CMK (cell line): ENCODE measurements around the gene BFSP1.

Experiments
- DNase-seq: peaks from one replicate; pipeline ENCODE4 v3.0.0-alpha.2; 2010; ENCODE audit warnings: low read depth

Gene BFSP1

DNA sequence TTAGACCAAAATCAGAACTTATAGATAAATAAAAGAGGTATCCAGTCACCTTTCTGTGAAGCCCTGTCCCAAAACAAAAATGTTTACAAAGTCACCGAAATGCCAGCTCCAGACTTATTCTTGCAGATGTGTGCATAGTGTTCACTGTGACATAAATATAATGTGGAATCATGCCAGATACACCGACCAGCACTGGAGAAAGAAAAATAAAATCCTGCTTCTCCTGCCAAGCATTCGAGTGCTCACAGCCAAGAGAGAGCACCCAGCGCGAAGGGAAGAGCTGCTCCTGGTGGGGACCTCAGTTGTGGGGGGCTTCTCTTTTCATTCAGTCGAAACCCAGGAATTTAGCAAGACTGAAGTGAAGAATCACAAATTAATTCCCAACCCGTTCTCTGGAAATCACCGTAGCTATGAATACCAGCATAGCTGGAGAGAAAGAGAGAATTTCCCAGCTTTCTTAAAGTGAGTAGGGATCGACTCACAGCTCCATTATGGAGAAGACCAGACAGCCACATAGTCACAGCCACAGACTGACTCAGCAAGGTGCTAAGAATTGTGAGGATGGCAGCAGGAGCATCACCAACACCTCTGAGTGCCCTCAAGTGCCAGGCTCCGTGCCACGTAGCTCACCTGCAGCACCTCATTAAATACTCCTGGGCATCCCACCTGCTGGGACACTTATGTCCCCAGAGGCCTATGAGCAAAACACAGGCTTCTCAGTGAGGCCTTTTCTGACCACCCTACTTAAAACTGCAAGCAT lies 33.2 kb downstream of the BFSP1 start:
- no peak for DNase-seq

DNA sequence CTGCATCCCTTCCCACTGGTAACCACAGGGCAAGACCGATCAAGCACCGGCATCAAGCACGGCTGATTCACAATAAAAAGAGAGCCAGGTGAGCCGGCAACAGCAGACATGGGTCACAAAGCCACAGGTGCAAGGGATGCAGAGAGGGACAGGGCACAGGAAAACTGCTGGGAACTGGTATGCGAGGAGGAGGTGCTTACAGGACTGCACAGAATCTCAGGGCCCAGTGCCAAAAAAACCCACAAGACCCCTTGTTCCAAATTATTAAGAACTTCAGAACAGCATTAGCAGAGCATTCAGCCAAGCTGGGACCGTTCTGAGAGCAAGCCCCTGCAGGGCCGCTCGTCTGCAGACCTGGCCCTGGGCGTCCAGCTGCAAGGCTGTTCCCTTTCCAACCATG lies 35.4 kb downstream of the BFSP1 start:
- no peak for DNase-seq

DNA sequence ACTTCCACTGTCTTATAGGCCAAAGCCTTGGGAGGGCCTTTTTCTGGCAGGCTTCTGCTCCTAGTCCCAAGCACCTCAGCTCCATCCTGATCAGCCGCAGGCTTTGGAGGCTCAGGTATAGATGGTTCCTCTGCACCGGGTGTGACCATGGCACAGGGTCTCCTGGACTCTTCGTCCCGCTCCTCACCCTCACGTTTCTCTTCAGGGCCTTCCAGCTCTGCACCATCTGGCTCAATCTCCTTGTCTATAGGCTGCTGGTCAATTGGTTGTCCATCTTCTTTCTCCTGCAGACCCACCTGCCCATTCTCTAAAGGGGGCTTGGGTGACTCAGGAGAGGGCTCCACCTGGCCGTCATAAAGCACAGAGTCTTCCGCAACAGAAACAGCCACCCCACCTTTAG lies 37.0 kb downstream of the BFSP1 start:
- no peak for DNase-seq

DNA sequence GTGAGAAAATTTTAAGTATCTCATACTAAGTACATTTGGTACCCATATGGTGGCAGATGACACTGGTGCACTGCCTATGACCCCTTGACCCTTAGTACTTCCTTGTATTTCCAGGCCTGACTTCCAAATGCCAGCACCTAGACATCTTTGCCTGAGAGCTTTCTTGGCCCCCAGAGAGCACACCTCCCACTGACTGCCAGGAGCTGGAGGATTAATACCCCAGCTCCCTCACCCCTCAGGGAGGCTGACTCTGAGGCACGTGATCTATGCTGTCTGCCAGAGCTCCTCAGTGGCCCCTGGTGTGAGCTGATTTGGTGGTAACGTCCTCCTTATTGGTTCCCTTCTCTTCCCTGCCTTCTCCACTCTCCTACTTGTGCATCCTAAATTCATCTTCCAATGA lies 38.0 kb downstream of the BFSP1 start:
- DNase-seq, result no peak

DNA sequence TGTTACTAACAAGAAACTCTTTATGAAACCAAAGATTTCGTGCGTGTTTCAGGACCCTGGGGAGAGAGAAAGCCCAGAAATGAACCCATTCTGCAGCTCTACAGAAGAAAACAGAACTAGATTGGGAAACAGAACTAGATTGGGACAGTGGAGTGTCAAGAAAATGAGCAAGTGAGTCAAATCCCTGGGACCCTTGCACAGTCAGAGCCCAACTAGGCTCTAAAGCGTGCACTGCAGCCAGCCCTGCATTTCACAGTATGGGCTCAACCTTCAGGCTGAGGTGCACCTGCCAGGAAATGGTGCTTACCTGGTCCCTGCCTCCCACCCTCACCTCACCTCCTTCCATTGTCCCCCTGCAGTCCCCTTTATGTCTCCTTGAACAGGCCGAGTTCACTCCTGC lies 39.7 kb downstream of the BFSP1 start:
- no peak for DNase-seq

GRCh38 chr20:17491041-17491440 lies 40.1 kb downstream of the BFSP1 start:
- DNase-seq, result no peak

DNA sequence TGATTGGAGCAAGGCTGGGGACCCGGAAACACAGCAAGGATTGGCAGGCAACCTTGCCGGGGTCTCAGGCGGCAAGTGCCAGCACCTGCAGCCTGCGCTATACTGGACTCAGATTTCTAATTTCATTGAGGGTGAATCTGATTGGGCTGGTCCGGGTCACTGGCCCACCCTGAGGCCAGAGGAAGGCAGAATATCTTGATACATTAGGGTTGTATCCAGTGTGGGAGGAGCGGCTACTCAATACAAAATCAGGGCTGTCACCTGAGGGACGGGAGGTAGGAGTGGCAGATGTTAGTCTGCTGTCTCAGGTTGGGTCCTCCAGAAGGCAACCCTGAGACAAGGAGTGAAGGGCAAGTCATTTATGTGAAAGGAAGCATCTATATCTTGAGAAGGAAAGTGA lies 40.7 kb downstream of the BFSP1 start:
- no peak for DNase-seq

- DNase-seq, result no peak
Observed at GRCh38 chr20:17488916-17489600, 42.1 kb downstream of the BFSP1 start.

- no peak for DNase-seq
Observed at GRCh38 chr20:17485017-17485416, 46.2 kb downstream of the BFSP1 start.

DNA sequence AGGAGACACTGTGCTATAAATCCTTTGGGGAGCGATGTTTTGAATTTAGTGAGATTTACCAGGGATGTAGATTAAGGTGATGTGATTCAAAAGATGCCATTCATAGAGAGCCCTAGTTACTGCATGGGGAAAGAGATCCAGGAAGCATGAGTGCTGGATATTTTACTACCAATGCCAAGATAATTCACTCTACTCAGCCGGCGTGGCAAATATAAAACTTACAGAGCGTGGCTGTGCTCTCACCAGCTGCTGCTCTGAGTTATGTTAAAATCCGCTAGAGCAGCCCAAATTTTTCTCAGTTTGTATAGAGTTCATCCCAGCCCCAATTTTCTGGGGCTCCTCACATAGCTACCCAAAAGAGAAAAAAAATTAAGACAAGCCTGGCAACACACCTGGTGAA lies 48.6 kb downstream of the BFSP1 start:
- no peak for DNase-seq

GRCh38 chr20:17481661-17482060 lies 49.5 kb downstream of the BFSP1 start:
- no peak for DNase-seq

- DNase-seq, result no peak
Observed at GRCh38 chr20:17480696-17481095, 50.5 kb downstream of the BFSP1 start.

GRCh38 chr20:17479063-17479657 lies 52.0 kb downstream of the BFSP1 start:
- DNase-seq, result no peak

DNA sequence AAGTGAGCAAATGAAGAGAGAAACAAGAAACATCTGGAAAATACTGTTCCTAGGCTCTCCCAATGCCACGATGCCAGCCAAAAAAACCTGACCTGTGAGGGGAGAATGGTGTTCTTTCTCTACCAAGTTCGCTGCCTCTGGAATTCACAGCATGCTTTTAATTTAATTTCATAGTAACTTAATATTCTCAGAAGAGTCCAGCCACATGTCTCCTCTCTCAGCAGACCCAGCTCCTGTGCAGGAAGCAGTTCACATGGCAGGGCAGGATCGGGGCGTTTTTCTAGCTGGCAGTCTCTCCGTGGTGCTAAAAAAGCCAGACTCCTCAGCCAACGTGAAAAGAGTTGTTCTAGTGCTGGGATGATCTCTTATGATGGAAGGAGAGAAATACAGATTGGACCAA lies 57.5 kb downstream of the BFSP1 start:
- DNase-seq, result no peak

DNA sequence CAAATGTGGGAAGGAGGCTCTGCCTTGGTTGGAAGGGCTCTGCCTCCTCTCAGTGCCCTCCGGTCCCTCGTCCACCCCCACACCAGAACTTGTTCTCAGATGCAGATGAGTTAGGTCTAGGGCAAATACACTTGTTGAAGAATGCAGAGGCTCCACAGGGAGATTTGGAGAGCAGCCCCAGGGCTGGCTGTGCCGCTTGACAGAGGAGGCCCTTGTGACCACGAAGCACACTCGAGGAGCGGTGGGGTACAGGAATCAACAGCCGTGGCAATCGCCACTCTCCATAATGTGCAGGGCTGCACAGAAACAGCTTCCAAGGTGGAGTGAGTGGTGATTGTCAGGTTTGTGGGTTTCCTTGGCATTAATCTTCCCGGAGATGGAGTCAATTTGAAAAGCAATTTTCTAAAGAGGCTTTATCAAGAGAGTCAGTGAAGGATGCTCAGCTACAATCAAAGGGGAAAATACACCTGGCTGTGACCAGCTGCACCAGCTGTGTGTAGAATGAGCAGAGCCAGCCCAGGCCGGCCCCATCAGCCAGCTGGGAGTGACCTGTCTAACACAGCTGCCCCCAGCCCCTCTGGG lies 59.5 kb downstream of the BFSP1 start:
- DNase-seq, result no peak

GRCh38 chr20:17470973-17471372 lies 60.2 kb downstream of the BFSP1 start:
- no peak for DNase-seq

- DNase-seq, result no peak
Observed at GRCh38 chr20:17470521-17470920, 60.7 kb downstream of the BFSP1 start.

DNA sequence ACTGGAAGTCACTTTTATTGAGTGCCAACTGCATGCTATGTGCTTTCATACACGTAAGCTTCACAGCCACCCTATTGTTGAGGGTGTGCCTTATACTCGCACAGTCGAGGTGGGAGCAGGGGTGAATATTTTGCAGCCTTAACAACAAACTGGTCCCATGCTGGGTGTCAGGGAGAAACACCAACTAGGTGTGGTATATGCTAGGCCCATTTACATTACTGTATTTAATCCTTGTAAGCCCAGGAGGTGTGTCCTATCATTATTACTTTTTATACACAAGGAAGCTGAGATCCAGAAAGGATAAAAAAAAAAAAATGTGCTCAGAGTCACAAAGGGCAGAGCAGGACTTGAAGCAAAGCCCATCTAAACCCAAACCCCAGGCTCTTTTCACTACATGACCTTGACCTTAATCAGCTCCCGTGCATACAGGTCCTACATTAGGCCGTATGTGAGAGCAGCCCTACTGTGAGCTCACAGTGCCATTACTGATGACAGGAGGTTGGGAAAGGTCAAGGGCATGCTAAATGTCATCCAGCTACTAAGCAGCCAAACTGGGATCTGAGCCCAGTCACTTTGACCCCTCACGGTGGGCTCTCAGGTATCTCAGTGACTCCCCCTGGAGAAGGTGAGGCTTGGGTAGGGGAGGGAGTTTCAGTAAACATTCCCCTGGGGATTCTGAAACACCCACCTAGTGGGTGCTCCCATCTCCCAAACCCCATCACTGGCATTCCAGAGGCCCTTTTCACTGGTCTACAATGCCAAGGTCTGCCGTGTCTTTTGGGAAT lies 61.7 kb downstream of the BFSP1 start:
- DNase-seq, result no peak

- no peak for DNase-seq
Observed at GRCh38 chr20:17468073-17468840, 62.9 kb downstream of the BFSP1 start.

DNA sequence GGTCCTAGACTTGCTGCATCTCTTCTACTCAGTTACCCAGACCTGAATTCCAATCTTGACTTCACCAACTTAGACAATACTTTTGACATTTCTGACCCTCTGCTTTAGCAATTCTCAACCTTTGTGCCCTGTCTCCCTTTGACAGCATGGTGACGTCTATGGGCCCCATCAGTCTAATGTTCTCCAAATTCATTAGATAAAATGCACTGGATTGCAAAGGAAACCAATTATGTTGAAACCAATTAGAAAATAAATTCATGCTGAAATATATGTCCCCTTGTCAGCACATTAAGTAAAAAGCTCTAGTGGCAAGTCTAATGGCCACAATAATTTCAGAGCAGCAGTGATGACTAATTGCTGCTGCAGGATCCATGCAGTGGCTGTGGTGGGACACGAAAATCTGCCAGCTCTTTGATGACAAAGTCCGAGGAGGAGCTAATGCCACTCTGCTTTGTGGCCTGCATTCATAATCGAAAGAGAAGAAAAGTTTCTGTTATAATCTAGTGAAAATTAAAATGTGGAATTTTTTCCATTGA lies 64.0 kb downstream of the BFSP1 start:
- no peak for DNase-seq

- no peak for DNase-seq
Observed at GRCh38 chr20:17466641-17467040, 64.5 kb downstream of the BFSP1 start.
